Right lobe of liver (tissue), 6 donors: Measurements from ENCODE around the gene ADD2. TPM values are rescaled to one million over a fixed set of nuclear protein-coding genes. Genes with fewer than 3 reads are reported as not detected.
A peak's percentile ranks its signal among the peaks of the same experiment; 100 is the strongest.
"Not testable (repeated sequence)": the region's sequence is repeated elsewhere in the genome, so short reads cannot be mapped to it uniquely, and the experiment has no call there.

ENCODE experiments used
- ATAC-seq, 4 donors: fragments of 200-7000 bp; cut with Tn5 transposase; one replicate each; pipeline ENCODE4 v1.9.1; 2020; ENCODE audit warnings: mild to moderate bottlenecking in 4 of 4, moderate library complexity in 4 of 4
- DNase-seq, 3 donors: peaks; one replicate each; pipeline ENCODE4 v3.0.0-alpha.2; 2020
- H3K27ac ChIP-seq, 3 donors: fragments of 200-600 bp; one replicate each; pipeline ENCODE4 v1.8.0; 2022
- H3K27me3 ChIP-seq, 2 donors: fragments of 200-600 bp; one replicate each; pipeline ENCODE4 v1.8.0; 2022
- H3K36me3 ChIP-seq, 4 donors: fragments of 200-600 bp; sonication (generic) in 1 of 4; one replicate each; pipeline versions ENCODE4 v1.5.1 to v1.8.0; 2017 to 2022; ENCODE audit warnings: control low read depth in 1 of 4
- H3K4me1 ChIP-seq, 4 donors: fragments of 200-600 bp; sonication (generic) in 1 of 4; one replicate each; pipeline versions ENCODE4 v1.5.1 to v1.8.0; 2017 to 2022; ENCODE audit warnings: control low read depth in 1 of 4
- H3K4me3 ChIP-seq, 3 donors: fragments of 200-600 bp; one replicate each; pipeline ENCODE4 v1.8.0; 2022
- H3K9me3 ChIP-seq, 4 donors: fragments of 200-600 bp; sonication (generic) in 1 of 4; one replicate each; pipeline versions ENCODE4 v1.5.1 to v1.8.0; 2017 to 2022; ENCODE audit warnings: control low read depth in 1 of 4
- CTCF ChIP-seq, 4 donors: fragments of 200-600 bp in 3 of 4; fragments of 450-650 bp in 1 of 4; IDR thresholded peaks; one replicate each; pipeline versions ENCODE4 v1.5.1 to v1.8.0; 2016 to 2022; ENCODE audit warnings: antibody characterized with exemption in 4 of 4, mild to moderate bottlenecking in 2 of 4
- POLR2A ChIP-seq: fragments of 450-650 bp; IDR thresholded peaks from one replicate; pipeline ENCODE4 v1.6.1; 2017; ENCODE audit warnings: antibody characterized with exemption, mild to moderate bottlenecking
- WGBS: methylation state at CpG from one replicate; pipeline ENCODE4 v1.1.6; 2018; ENCODE audit warnings: low coverage, low lambda C conversion rate; ENCODE audit not compliant: insufficient coverage; ENCODE audit errors: missing lambda C conversion rate; 5-methylcytosine and 5-hydroxymethylcytosine counted together
- intact Hi-C, 2 donors: fragments of 100-400 bp; cut with DNase I; formaldehyde crosslinking; loops; one replicate each; pipeline versions ENCODE4 v1.11.2 to v1.14.1; 2022
- total RNA-seq, 6 experiments: library from RNA; depleted of rRNA in 2 of 6; stranded (reverse); fragments of >200 nt in 2 of 6; fragmentation: NEBNext Ultra II Directional in 3 of 6; extraction: Animal tissue kit (Norgen Biotek cat#: 25700) in 3 of 6; gene quantifications; one replicate each; pipeline versions ENCODE4 v1.1.0 to v1.2.4, GENCODE V29; 2016 to 2023
- donor health status: DM: no; HTN: yes; CAD: no.
- donor health status: DM: no; HTN: no; CAD: no.
- donor health status: DM: no; HTN: no; CAD: no.
- donor health status: DM: no; HTN: yes; CAD: no.
- donor health status: DM: no; HTN: yes; CAD: no.

Gene ADD2
- total RNA-seq, 6 experiments from 2014 or later: under 0.01 to 1.00 (median 0.14) TPM; not detected in 1

GRCh38 chr2:70632388-70632787 is 135.6 kb downstream of the ADD2 start:
- Histone ChIP-seq H3K27me3 (no peaks in the 10 kb centered on the region), H3K27ac (no peak overlapping the region), H3K4me3 (no peak overlapping the region), H3K9me3 (no peaks in the 10 kb centered on the region), H3K36me3 (no peaks in the 10 kb centered on the region), H3K4me1 (no peaks in the 10 kb centered on the region)
- 5% methylated on average over 1 of the region's 1 CpG for WGBS
- intact Hi-C loops: no loop called here
- TF ChIP-seq POLR2A (no peak), CTCF (IDR thresholded peaks at IDR 0.05) (no peak)
- DNase-seq (no peak), ATAC-seq (peak in 1 of 4 donors; percentile 48)

- H3K4me3 ChIP-seq: no peak overlapping the region
- H3K4me1 ChIP-seq: no peaks in the 10 kb centered on the region
- no CpG with 5 or more reads among the region's 1 CpG for WGBS
- no peaks in the 10 kb centered on the region for H3K9me3 ChIP-seq
- DNase-seq (no peak), ATAC-seq (no peak)
- H3K36me3 ChIP-seq: no peaks in the 10 kb centered on the region
- TF ChIP-seq POLR2A: no peak
- no peak for TF ChIP-seq CTCF (IDR thresholded peaks at IDR 0.05)
- no peak overlapping the region for H3K27ac ChIP-seq
- intact Hi-C loops: no loop called here
- no peaks in the 10 kb centered on the region for H3K27me3 ChIP-seq
Measured at GRCh38 chr2:70630761-70631160, 137.2 kb downstream of the ADD2 start.

- WGBS: 71% methylated on average over 2 of the region's 2 CpGs
- DNase-seq (peak in 1 of 3 donors; percentile 52), ATAC-seq (peak in 3 of 4 donors; percentile 38 to 67 (median 63))
- no peak overlapping the region for H3K4me3 ChIP-seq
- no peak overlapping the region for H3K27ac ChIP-seq
- TF ChIP-seq CTCF (IDR thresholded peaks at IDR 0.05) (no peak), POLR2A (no peak)
- H3K4me1 ChIP-seq: no peaks in the 10 kb centered on the region
- intact Hi-C loops: no loop called here
- H3K36me3 ChIP-seq: no peaks in the 10 kb centered on the region
- no peaks in the 10 kb centered on the region for H3K9me3 ChIP-seq
- H3K27me3 ChIP-seq: no peaks in the 10 kb centered on the region
Measured at GRCh38 chr2:70627211-70627898, 140.6 kb downstream of the ADD2 start.

GRCh38 chr2:70626254-70626990 is 141.6 kb downstream of the ADD2 start:
- H3K9me3 ChIP-seq: no peaks in the 10 kb centered on the region
- ATAC-seq (no peak), DNase-seq (no peak)
- no peak for TF ChIP-seq POLR2A
- no peak for TF ChIP-seq CTCF (IDR thresholded peaks at IDR 0.05)
- no peaks in the 10 kb centered on the region for H3K36me3 ChIP-seq
- no peak overlapping the region for H3K27ac ChIP-seq
- H3K27me3 ChIP-seq: no peaks in the 10 kb centered on the region
- intact Hi-C loops: no loop called here
- no peaks in the 10 kb centered on the region for H3K4me1 ChIP-seq
- H3K4me3 ChIP-seq: no peak overlapping the region
- WGBS: 65% methylated on average over 9 of the region's 13 CpGs

GRCh38 chr2:70621536-70621935 is 146.5 kb downstream of the ADD2 start:
- H3K9me3 ChIP-seq, H3K27ac ChIP-seq, ATAC-seq, H3K36me3 ChIP-seq, H3K4me1 ChIP-seq, H3K27me3 ChIP-seq, H3K4me3 ChIP-seq, DNase-seq, intact Hi-C loops: not testable (repeated sequence)
- 58% methylated on average over 6 of the region's 6 CpGs for WGBS
